B cell (primary cell): ENCODE results near the gene SOCS3. TPM values are rescaled to one million over a fixed set of nuclear protein-coding genes. Genes with fewer than 3 reads are reported as not detected.

Experiments used
- ATAC-seq: fragments of 200-7000 bp; cut with Tn5 transposase; one replicate; pipeline ENCODE4 v1.10.0; 2021; ENCODE audit warnings: low read depth, mild to moderate bottlenecking, moderate number of reproducible peaks, moderate library complexity
- CTCF ChIA-PET: fragments of 350-600 bp; sonication (Branson Sonifier 250); formaldehyde crosslinking; loops from one replicate; lab custom pipeline; 2021; ENCODE audit warnings: antibody characterized with exemption, inconsistent platforms; lab: Charles Lee
- POLR2A ChIA-PET: fragments of 350-600 bp; sonication (Branson Sonifier 250); formaldehyde crosslinking; loops from one replicate; lab custom pipeline; 2021; ENCODE audit warnings: antibody characterized with exemption; lab: Charles Lee
- DNase-seq: peaks from one replicate; pipeline ENCODE4 v3.0.0; 2013
- H2AFZ ChIP-seq: 2 replicates; pipeline ENCODE4 v1.6.1; 2012; ENCODE audit warnings: mild to moderate bottlenecking, low read depth, low read length; ENCODE audit not compliant: insufficient read depth, poor library complexity, severe bottlenecking
- H3K27ac ChIP-seq, 2 donors: 1 replicate in 1 of 2; 2 replicates in 1 of 2; pipeline ENCODE4 v1.5.1; 2012 to 2013; ENCODE audit warnings: low read length in 2 of 2, mild to moderate bottlenecking in 2 of 2, moderate library complexity in 1 of 2
- H3K27me3 ChIP-seq, 4 experiments: fragments of 200-600 bp in 1 of 4; sonication (generic) in 1 of 4; replicated peaks in 1 of 4; 1 replicate in 2 of 4; 2 replicates in 2 of 4; pipeline versions ENCODE4 v1.6.1 to v1.7.0; 2013 to 2016; ENCODE audit warnings: low read length in 3 of 4, mild to moderate bottlenecking in 2 of 4, mixed read lengths in 1 of 4, moderate library complexity in 1 of 4; ENCODE audit not compliant: insufficient read depth in 4 of 4, control insufficient read depth in 3 of 4; ENCODE audit errors: control extremely low read depth in 1 of 4
- H3K36me3 ChIP-seq, 2 experiments: replicated peaks in 1 of 2; 1 replicate in 1 of 2; 2 replicates in 1 of 2; pipeline versions ENCODE4 v1.6.1 to v1.7.1; 2013; ENCODE audit warnings: low read length in 1 of 2; ENCODE audit not compliant: insufficient read depth in 2 of 2, control insufficient read depth in 1 of 2; ENCODE audit errors: control extremely low read depth in 1 of 2, extremely low read depth in 1 of 2
- H3K4me1 ChIP-seq, 2 donors: fragments of 200-600 bp in 1 of 2; sonication (generic) in 1 of 2; 1 replicate in 1 of 2; 2 replicates in 1 of 2; pipeline versions ENCODE4 v1.5.1 to v1.6.1; 2013 to 2017; ENCODE audit warnings: low read length in 2 of 2; ENCODE audit not compliant: control insufficient read depth in 2 of 2, insufficient read depth in 2 of 2
- H3K4me2 ChIP-seq: replicated peaks from 2 replicates; pipeline ENCODE3; 2012; ENCODE audit warnings: mild to moderate bottlenecking, low read depth, low read length; ENCODE audit not compliant: poor library complexity, severe bottlenecking
- H3K4me3 ChIP-seq, 5 experiments: fragments of 200-600 bp in 1 of 5; sonication (generic) in 1 of 5; 1 replicate in 3 of 5; 2 replicates in 2 of 5; pipeline versions ENCODE4 v1.5.1 to v1.7.0; 2011 to 2016; ENCODE audit warnings: low read length in 4 of 5, mild to moderate bottlenecking in 4 of 5, low read depth in 2 of 5, control low read depth in 1 of 5, moderate library complexity in 1 of 5; ENCODE audit not compliant: insufficient read depth in 1 of 5; ENCODE audit errors: control extremely low read depth in 1 of 5, extremely low read depth in 1 of 5
- H3K79me2 ChIP-seq: fragments of 200-600 bp; sonication (generic); one replicate; pipeline ENCODE4 v1.6.0; 2016; ENCODE audit warnings: low read length; ENCODE audit not compliant: control insufficient read depth, insufficient read depth
- H3K9ac ChIP-seq: fragments of 200-600 bp; sonication (generic); 2 replicates; pipeline ENCODE4 v1.6.1; 2017; ENCODE audit warnings: mild to moderate bottlenecking, low read length, moderate library complexity
- H3K9me3 ChIP-seq, 3 donors: one replicate each; pipeline versions ENCODE4 v1.6.1 to v1.7.1; 2013; ENCODE audit warnings: low read length in 2 of 3; ENCODE audit not compliant: control insufficient read depth in 2 of 3, insufficient read depth in 1 of 3; ENCODE audit errors: control extremely low read depth in 1 of 3
- H4K20me1 ChIP-seq: 2 replicates; pipeline ENCODE4 v1.6.0; 2012; ENCODE audit warnings: mild to moderate bottlenecking, low read length; ENCODE audit not compliant: insufficient read depth, control insufficient read depth, poor library complexity, severe bottlenecking
- H3K27ac Mint-ChIP-seq: one replicate; pipeline ENCODE4 v1.8.0; 2021; ENCODE audit warnings: mixed read lengths
- H3K27me3 Mint-ChIP-seq: one replicate; pipeline ENCODE4 v1.8.0; 2021; ENCODE audit warnings: mixed read lengths
- H3K4me1 Mint-ChIP-seq: one replicate; pipeline ENCODE4 v1.8.0; 2021; ENCODE audit warnings: mixed read lengths
- H3K4me3 Mint-ChIP-seq: one replicate; pipeline ENCODE4 v1.8.0; 2021; ENCODE audit warnings: mixed read lengths
- H3K9me3 Mint-ChIP-seq: one replicate; pipeline ENCODE4 v1.8.0; 2022; ENCODE audit warnings: mixed read lengths; ENCODE audit not compliant: insufficient read depth
- CTCF ChIP-seq: fragments of 200-600 bp; IDR thresholded peaks from one replicate; pipeline ENCODE4 v1.8.0; 2022; ENCODE audit warnings: antibody characterized with exemption, mild to moderate bottlenecking
- EZH2 ChIP-seq: IDR thresholded peaks from 2 replicates; pipeline ENCODE4 v1.6.1; 2012; ENCODE audit warnings: borderline replicate concordance, low read depth, mild to moderate bottlenecking, moderate library complexity, low read length; ENCODE audit not compliant: insufficient read depth, poor library complexity, severe bottlenecking
- WGBS: methylation state at CpG from one replicate; pipeline ENCODE4 v1.1.5; 2013; ENCODE audit warnings: missing lambda C conversion rate; ENCODE audit not compliant: insufficient coverage; 5-methylcytosine and 5-hydroxymethylcytosine counted together
- intact Hi-C: fragments of 100-400 bp; cut with micrococcal nuclease; formaldehyde crosslinking; loops from one replicate; pipeline ENCODE4 v1.10.0; 2022
- polyA plus RNA-seq: library from polyadenylated mRNA; depleted of rRNA; stranded (reverse); fragments of >200 nt; gene quantifications from 2 replicates; pipeline ENCODE4 v1.2.3, GENCODE V29; 2012
- total RNA-seq, 2 donors: library from RNA; stranded (reverse); fragments of 120-200 nt in 1 of 2; gene quantifications; 1 replicate in 1 of 2; 2 replicates in 1 of 2; pipeline versions ENCODE4 v1.2.3 to v1.2.4, GENCODE V29; 2013 to 2022

SOCS3 gene
- total and polyA plus RNA-seq, 2 donors (not counting 1 experiment from before 2014, with no cell fraction given), result 41.8 to 67.6 TPM

- peak overlapping the region; percentile 81 for H3K4me3 Mint-ChIP-seq
- H3K27me3 Mint-ChIP-seq, result no peaks in the 10 kb centered on the region
- H3K27ac Mint-ChIP-seq, result peak overlapping the region; percentile 96
- Histone ChIP-seq H3K4me1 (peaks cover 67 to 78% of the 10 kb centered on the region in 2 donors), H3K27ac (peak overlapping the region; percentile 95), H3K9me3 (no peaks in the 10 kb centered on the region), H2AFZ (peak overlapping the region; percentile 55), H3K27me3 (no peaks in the 10 kb centered on the region), H3K4me2 (peak overlapping the region; percentile 91), H3K36me3 (no peaks in the 10 kb centered on the region), H4K20me1 (no peaks in the 10 kb centered on the region), H3K79me2 (no peaks in the 10 kb centered on the region), H3K4me3 (peak overlapping the region in 4 of 5 experiments; percentile 26 to 58 (median 53)), H3K9ac (peak overlapping the region; percentile 61)
- peaks cover 73% of the 10 kb centered on the region for H3K4me1 Mint-ChIP-seq
- POLR2A ChIA-PET, result interaction anchor here (0.7 to 2.5 kb wide), 4 partner anchors 8 to 29 kb away, joined by 3 to 10 read pairs (median 8); no protein-coding TSS in a partner anchor
- intact Hi-C loops, result loop anchor here (1.0 to 2.0 kb wide), 3 partner anchors 14 to 66 kb away; partner anchors contain the start of gene SOCS3
- no peaks in the 10 kb centered on the region for H3K9me3 Mint-ChIP-seq
- no peak for DNase-seq
- TF ChIP-seq CTCF, result no peak
- no peak for TF ChIP-seq EZH2
- 66% methylated on average over 11 of the region's 26 CpGs for WGBS
- CTCF ChIA-PET, result interaction anchor here (0.9 to 14.5 kb wide), 3 partner anchors 17 to 92 kb away, joined by 3 to 171 read pairs (median 4); partner anchors contain the start of gene SOCS3
- ATAC-seq, result no peak
Observed at GRCh38 chr17:78342449-78343186, 17.3 kb downstream of the SOCS3 start.
